C4-2B (cell line): ENCODE measurements around the gene SAV1.

Source experiments
- H3K27ac ChIP-seq: fragments of 450-650 bp; 2 replicates; pipeline ENCODE4 v1.5.1; 2017
- ZFX ChIP-seq: fragments of 450-650 bp; IDR thresholded peaks from 2 replicates; pipeline ENCODE4 v1.6.1; 2017
- TF ChIP-seq, protein P1 (sequence below): fragments of 450-650 bp; conservative IDR thresholded peaks from 2 replicates; pipeline ENCODE4 v1.5.1; 2017; ENCODE audit warnings: mild to moderate bottlenecking

Gene SAV1

DNA sequence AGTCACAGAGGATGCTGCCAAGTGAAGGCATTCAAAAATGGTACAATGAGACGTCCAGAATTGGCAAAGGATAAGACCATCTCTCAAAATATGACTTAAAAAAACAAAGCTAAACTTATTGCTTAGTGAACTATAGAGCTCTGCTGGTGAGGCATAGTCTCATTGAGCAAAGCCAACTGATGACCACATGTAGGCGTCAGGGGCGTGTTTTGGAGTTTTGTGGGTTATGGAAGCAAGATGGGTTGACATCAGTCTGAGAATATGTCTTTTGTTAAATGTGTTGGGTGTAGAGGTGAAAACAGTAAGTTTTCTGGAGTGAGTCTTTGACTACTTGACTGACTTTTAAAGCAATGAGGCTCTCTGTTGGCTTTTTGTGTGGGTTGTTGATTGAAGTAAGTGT, 60.9 kb downstream of the SAV1 start:
- TF ChIP-seq, protein P1, sequence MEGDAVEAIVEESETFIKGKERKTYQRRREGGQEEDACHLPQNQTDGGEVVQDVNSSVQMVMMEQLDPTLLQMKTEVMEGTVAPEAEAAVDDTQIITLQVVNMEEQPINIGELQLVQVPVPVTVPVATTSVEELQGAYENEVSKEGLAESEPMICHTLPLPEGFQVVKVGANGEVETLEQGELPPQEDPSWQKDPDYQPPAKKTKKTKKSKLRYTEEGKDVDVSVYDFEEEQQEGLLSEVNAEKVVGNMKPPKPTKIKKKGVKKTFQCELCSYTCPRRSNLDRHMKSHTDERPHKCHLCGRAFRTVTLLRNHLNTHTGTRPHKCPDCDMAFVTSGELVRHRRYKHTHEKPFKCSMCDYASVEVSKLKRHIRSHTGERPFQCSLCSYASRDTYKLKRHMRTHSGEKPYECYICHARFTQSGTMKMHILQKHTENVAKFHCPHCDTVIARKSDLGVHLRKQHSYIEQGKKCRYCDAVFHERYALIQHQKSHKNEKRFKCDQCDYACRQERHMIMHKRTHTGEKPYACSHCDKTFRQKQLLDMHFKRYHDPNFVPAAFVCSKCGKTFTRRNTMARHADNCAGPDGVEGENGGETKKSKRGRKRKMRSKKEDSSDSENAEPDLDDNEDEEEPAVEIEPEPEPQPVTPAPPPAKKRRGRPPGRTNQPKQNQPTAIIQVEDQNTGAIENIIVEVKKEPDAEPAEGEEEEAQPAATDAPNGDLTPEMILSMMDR = no peak
- no peak for TF ChIP-seq ZFX
- no peak overlapping the region for H3K27ac ChIP-seq

DNA sequence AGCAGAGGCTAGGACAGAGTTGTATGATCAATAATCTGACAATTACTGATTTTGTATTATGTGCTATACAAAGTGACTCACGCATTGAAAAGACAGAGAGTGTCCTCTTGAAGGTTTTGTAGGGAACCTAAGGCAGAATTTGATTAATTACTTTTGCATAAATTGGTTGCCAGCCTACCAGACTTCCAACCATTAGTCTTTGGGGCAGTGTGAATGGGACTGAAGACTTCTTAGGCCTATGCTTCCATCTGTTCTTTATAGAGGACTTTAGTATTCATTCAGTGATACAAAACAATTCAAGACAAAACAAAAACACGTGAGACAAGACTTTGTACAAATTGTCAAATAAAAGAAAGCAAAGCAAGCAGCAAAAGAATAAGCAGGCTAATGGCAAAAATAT, 61.6 kb downstream of the SAV1 start:
- TF ChIP-seq, protein P1 = no peak
- no peak for TF ChIP-seq ZFX

DNA sequence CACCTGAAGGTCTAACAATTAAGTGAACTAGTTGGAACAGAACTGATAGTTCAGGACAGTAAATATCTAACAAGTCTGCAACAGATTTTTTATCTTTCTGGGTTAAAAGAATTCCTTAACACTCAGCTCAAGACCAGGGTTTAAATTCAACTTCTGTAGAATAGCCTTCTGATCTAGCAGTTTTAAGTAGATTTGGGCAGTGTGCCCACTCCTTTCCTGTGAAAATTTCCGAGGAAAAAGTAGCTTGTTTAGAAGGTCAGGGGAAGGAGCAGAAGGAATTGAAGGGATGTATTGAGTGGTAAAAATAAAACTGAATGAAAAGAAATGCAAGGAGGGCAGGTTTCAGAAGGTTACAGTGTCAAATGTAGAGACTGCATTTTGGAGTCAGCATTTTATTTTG, 62.3 kb downstream of the SAV1 start:
- TF ChIP-seq, protein P1 = no peak
- TF ChIP-seq ZFX = no peak
- no peak overlapping the region for H3K27ac ChIP-seq

More for the DNA sequence above, 61.6 kb downstream of the SAV1 start:
- H3K27ac ChIP-seq = no peak overlapping the region

DNA sequence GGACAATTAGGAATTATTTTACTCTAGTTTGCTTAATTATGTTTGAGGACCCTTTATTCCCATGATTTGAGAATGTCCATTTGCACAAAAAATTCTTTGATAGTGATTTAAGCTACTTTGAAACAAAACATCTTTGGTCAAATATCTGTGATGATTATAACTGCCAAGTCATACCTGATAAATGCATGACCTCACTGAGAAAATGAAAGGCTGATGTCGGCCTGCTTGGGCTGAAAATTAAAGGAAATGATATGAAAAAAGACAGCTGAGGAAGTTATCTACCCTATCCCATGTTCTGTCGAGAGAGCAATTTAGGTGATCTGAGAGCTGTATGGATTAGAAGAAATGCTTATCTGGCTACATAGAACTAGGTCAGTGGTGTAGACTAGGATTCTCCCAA, 64.5 kb downstream of the SAV1 start:
- TF ChIP-seq, protein P1 = no peak
- no peak for TF ChIP-seq ZFX
- no peak overlapping the region for H3K27ac ChIP-seq

DNA sequence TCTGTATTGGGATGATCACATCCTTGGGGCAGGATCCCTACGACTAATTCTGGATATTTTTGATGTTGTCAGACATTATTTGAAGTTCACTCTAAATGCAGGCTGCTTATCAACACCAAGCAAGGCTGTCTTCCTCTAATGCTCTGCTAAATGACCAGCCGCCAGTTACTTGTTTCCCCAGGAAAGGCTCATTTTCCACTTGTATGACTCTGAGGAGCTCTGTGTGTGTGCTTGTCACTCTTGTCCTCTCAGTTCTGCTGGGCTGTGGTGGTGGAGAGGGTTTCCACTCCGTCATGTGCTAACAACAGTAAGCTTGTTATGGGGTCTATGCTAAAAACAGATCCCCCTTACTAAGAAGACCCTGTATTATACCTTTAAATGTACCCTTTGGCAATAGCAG, 66.1 kb downstream of the SAV1 start:
- TF ChIP-seq, protein P1 = no peak
- TF ChIP-seq ZFX = no peak
- no peak overlapping the region for H3K27ac ChIP-seq

DNA sequence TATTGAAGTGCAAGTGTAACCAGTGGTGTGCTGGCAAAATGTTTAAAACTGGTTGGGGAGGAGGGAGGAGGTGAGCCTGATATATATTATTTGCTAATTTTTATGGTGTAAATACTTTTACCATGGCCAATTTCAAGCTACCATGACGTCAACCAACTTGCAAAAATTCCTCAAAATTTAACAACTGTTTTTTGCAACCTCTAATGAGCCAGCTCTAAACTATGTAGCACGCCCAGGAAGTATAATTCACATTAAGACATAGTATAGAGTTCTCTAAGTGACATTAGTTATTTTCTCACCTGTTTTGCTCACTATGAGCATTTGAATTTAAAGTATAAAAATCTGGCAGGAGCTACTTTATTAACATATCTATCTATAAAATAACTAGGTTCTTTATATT, 66.7 kb downstream of the SAV1 start:
- H3K27ac ChIP-seq = no peak overlapping the region
- TF ChIP-seq ZFX = no peak
- TF ChIP-seq, protein P1 = no peak

DNA sequence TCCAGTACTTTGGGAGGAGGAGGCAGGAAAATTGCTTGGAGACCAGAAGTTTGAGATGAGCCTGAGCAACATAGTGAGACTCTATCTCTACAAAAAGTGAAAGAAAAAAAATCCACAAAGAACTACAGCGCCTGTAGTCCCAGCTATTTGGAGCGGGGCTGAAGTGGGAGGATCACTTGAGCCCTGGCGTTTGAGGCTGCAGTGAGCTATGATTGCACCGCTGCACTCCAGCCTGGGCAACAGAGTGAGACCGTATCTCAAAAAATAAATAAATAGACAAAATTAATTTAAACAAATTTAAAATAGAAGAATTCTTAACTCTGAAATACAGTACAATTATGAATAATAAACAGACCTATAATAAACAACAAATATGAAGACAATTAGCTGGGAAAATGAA, 67.3 kb downstream of the SAV1 start:
- TF ChIP-seq ZFX = no peak
- TF ChIP-seq, protein P1 = no peak
- no peak overlapping the region for H3K27ac ChIP-seq
